Ramos (cell line): ENCODE data around the gene GDI2.

ENCODE experiments used
- in situ Hi-C: fragments of 300-500 bp; cut with MboI; formaldehyde crosslinking; loops from one replicate; pipeline ENCODE4 v1.14.3; 2022; ENCODE audit warnings: low sequenced_read_pairs; ENCODE audit not compliant: unreplicated experiment

Gene GDI2

DNA sequence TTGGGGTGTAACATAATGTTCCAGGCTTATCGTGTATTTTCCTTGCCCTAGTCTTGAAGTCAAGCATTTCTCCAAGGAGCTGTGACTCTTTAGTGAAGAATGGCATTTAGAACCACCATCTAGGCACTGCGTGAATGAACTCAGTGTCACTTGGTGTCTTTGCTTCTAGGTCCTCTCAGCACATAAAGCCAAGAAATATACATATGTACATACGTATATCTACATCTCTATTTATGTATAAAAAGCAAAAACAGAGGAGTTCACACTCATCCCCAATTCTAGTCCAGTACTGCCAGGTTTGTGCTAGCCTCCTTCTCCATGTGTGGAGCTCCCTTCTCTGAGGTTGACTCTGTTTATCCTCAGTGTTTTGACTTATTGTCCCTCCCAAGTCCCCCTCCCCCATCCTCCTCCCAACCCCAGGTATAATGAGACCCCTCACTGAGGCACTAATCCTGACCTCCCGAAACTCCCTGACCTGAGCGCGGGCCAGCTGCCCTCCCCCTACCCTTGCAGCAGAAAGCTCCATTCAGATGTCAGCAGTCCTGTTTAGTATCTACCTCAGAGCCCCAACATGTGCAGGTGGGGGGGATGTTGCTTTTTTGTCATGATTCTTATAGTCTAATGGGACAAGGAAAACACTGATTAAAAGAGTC, 61.5 kb downstream of the GDI2 start:
- in situ Hi-C loops: no loop called here

GRCh38 chr10:5748394-5748803, 64.8 kb downstream of the GDI2 start:
- in situ Hi-C loops: loop anchor here (25.0 kb wide), 1 partner anchor 311 kb away; no protein-coding TSS in a partner anchor

- in situ Hi-C loops: loop anchor here (25.0 kb wide), 1 partner anchor 309 kb away; no protein-coding TSS in a partner anchor
Measured at GRCh38 chr10:5746197-5746596, 67.0 kb downstream of the GDI2 start.

- in situ Hi-C loops: loop anchor here (25.0 kb wide), 1 partner anchor 308 kb away; no protein-coding TSS in a partner anchor
Measured at GRCh38 chr10:5744849-5745248, 68.4 kb downstream of the GDI2 start.

- in situ Hi-C loops: loop anchor here (25.0 kb wide), 1 partner anchor 306 kb away; no protein-coding TSS in a partner anchor
Measured at GRCh38 chr10:5743736-5744135, 69.5 kb downstream of the GDI2 start.

DNA sequence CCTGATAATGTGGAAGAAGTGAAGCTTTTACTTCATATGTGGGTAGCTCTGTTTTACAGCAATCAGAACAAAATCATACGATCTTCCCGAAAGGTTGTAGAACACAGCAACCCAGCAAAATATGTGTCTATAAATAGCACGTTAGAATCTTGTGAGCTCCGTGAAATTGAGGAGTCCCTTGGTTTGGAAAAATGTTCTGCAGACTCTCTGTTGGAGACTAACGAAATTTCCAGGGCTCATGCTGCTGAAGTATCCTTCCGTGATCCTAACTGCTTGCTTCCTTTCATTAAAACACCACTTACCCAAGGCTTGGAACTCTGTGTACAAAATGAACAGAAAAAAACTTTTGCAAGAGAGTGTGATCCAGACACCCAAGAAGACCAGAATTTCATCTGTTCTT, 71.1 kb downstream of the GDI2 start:
- in situ Hi-C loops: loop anchor here (25.0 kb wide), 1 partner anchor 305 kb away; no protein-coding TSS in a partner anchor

GRCh38 chr10:5741276-5741675, 72.0 kb downstream of the GDI2 start:
- in situ Hi-C loops: loop anchor here (25.0 kb wide), 1 partner anchor 304 kb away; no protein-coding TSS in a partner anchor

GRCh38 chr10:5738427-5738826, 74.8 kb downstream of the GDI2 start:
- in situ Hi-C loops: loop anchor here (25.0 kb wide), 1 partner anchor 301 kb away; no protein-coding TSS in a partner anchor

DNA sequence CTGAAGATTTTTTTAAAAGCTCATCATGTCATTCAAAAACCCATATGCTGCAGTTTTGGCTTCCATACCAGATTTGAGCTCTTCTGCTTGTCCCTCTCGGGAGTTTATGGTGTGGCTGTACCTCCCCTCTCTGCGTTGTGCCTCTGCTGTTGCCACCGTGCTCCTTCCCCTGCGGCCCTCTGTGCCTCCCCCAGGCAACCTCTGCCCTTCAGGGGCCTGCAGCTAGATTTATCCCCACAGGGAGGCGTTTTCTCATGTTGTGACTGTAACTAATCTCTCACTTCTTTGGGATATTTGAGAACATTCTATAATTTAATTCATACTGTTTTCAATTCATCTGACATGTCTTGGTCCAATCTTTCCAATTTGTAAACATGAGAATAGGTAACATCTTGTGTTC, 75.9 kb downstream of the GDI2 start:
- in situ Hi-C loops: loop anchor here (25.0 kb wide), 1 partner anchor 300 kb away; no protein-coding TSS in a partner anchor

DNA sequence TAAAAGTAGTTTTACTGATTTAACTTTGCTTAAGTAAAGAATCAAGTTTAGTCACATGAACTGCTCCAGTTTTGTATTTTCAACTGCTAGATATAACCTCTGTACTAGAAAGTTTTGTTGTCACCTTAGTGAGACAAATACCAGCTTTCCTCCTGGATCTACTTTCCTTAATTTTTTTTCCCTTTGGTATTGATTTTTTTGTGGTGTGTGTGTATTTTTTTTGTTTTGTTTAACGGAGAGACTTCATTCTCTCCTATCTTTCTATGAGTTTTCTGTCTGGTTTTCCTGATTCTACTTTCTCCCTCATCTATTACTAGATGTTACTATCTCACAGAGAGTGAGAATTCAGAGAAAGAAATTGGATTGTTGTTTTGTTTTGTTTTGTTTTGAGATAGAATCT, 76.6 kb downstream of the GDI2 start:
- in situ Hi-C loops: loop anchor here (25.0 kb wide), 1 partner anchor 299 kb away; no protein-coding TSS in a partner anchor

DNA sequence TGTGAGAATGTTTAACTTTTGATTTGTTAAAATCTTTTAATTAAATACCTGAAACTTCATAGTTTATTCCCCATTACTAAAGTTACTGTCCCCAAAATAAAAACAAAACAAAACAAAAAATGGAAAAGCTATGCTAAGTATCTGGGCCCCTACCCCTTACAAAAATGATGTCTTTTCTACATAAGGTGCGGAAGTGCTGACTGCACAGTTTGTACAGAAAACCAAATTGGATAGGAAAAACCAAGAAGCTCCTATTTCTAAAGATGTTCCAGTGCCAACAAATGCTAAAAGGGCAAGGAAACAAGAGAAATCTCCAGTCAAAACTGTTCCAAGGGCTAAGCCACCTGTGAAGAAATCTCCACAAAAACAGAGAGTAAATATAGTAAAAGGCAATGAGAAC, 78.1 kb downstream of the GDI2 start:
- in situ Hi-C loops: loop anchor here (25.0 kb wide), 1 partner anchor 298 kb away; no protein-coding TSS in a partner anchor

DNA sequence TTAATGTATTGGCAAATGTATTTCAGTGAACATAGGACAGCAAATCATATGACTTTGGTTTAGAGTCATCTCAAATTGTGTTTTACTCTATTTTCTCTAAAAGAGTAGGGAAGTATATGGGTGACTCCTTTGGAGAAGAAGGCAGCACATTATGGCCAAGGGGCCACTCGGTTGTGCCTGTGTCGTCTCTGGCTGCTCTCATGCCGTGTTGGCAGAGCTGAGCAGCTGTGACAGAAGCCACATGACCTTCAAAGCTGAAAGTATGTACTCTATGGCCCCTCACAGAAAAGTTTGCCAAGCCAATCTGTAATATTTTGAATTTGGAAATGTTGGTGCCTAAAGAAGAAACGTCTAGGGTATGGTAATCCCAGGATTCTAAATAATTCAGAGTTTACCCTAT, 81.1 kb downstream of the GDI2 start:
- in situ Hi-C loops: loop anchor here (25.0 kb wide), 1 partner anchor 295 kb away; no protein-coding TSS in a partner anchor

DNA sequence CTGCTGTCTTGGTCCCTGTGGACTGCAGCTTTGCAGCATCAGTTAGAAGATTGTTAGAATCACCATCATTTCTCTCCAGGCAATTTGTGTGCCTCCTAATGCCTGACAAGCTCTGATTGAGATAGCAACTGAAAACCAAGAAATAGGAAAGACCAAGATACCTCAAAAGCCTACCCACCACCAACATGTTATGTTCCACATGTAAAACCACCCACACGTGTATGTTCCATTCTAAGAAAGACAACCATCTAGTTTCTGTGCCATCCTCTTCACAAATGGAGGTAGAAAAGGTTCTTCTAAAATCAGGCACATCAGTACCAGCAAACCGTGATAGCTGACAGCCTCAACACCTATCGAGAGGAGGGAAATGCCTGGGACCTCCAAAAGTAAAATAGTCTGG, 81.7 kb downstream of the GDI2 start:
- in situ Hi-C loops: loop anchor here (25.0 kb wide), 1 partner anchor 294 kb away; no protein-coding TSS in a partner anchor

DNA sequence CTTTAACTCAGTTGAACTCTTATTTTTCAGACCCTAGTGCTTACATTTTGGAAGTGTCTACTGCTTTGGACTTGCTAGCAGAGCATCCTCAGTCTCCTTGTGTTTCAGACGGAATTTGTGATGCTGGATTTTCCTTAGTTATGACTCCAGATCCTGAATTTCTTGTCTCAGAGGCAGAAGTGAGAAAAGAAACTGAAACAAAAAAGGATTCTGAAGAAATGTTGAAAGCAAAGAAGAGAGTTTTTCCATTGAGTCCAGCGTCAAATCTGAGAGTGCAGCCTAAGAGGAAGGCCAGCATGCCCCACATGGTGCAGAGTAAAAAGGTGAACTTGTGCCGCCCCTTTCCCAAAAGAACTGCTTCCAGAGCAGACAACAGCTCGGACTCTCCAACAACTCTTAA, 82.5 kb downstream of the GDI2 start:
- in situ Hi-C loops: loop anchor here (25.0 kb wide), 1 partner anchor 293 kb away; no protein-coding TSS in a partner anchor

GRCh38 chr10:5723692-5724091, 89.5 kb downstream of the GDI2 start:
- in situ Hi-C loops: no loop called here

- in situ Hi-C loops: no loop called here
Measured at GRCh38 chr10:5720182-5720581, 93.1 kb downstream of the GDI2 start.

GRCh38 chr10:5719546-5719945, 93.7 kb downstream of the GDI2 start:
- in situ Hi-C loops: no loop called here
